GM11168 (cell line): ENCODE results near the gene OCIAD2.
"Not testable (repeated sequence)": the region's sequence is repeated elsewhere in the genome, so short reads cannot be mapped to it uniquely, and the experiment has no call there.

ENCODE experiments used
- in situ Hi-C: fragments of 300-500 bp; cut with MboI; formaldehyde crosslinking; loops from one replicate; pipeline ENCODE4 v1.12.0; 2022; ENCODE audit warnings: low sequenced_read_pairs; ENCODE audit not compliant: unreplicated experiment

OCIAD2 gene

GRCh38 chr4:48862038-48862437, 44.5 kb downstream of the OCIAD2 start:
- in situ Hi-C loops, result no loop called here

GRCh38 chr4:48858130-48858529, 48.4 kb downstream of the OCIAD2 start:
- in situ Hi-C loops, result no loop called here

- in situ Hi-C loops, result no loop called here
Measured at GRCh38 chr4:48854982-48855381, 51.6 kb downstream of the OCIAD2 start.

GRCh38 chr4:48854395-48854683, 52.2 kb downstream of the OCIAD2 start:
- in situ Hi-C loops, result no loop called here

GRCh38 chr4:48853604-48854394, 52.8 kb downstream of the OCIAD2 start:
- in situ Hi-C loops, result no loop called here

GRCh38 chr4:48851651-48852050, 54.9 kb downstream of the OCIAD2 start:
- in situ Hi-C loops, result no loop called here

- in situ Hi-C loops, result not testable (repeated sequence)
Measured at GRCh38 chr4:48848799-48849198, 57.8 kb downstream of the OCIAD2 start.

GRCh38 chr4:48844843-48845242, 61.7 kb downstream of the OCIAD2 start:
- in situ Hi-C loops, result no loop called here

- in situ Hi-C loops, result no loop called here
Measured at GRCh38 chr4:48841045-48841827, 65.3 kb downstream of the OCIAD2 start.

- in situ Hi-C loops, result no loop called here
Measured at GRCh38 chr4:48836658-48837057, 69.9 kb downstream of the OCIAD2 start.
